ENCODE measurements around the gene NDUFB6. TPM values are rescaled to one million over a fixed set of nuclear protein-coding genes. Genes with fewer than 3 reads are reported as not detected.

Gene NDUFB6
- total and polyA plus RNA-seq, 9 of the 15 experiments (the other 6 are each of a cell fraction or from before 2014, with no cell fraction given): 26.5 to 88.1 (median 64.0) TPM

DNA sequence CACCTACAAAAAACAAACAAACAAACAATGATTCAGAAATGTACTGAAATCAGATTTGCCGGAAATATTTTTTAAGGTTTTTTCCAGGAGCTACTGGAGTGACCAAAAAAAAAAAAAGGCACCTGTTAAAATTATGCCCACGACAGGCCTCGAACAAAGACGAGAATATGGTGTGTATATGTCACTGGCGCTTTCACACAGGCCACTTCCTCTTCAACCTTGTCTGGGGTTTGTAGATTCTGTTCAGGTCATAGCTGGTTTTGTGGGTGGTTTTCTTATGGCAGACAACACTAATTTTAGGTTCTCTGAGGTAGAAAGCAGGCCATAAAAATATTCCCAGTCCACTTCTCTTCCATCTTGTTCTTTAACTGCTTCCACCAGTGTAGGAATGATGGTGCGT is 7.0 kb downstream of the NDUFB6 start (continued):
- TF ChIP-seq ILK (tag; IDR thresholded peaks at IDR 0.05; ENCODE audit: borderline replicate concordance, low read depth) (no peak), NFXL1 (CRISPR knock-in tag; IDR thresholded peaks at IDR 0.05) (no peak), RBM15 (IDR thresholded peaks at IDR 0.05; ENCODE audit: insufficient read depth, low read length) (no peak), ZNF347 (CRISPR knock-in tag; IDR thresholded peaks at IDR 0.05; ENCODE audit: low read depth) (no peak), PRMT5 (CRISPR knock-in tag; IDR thresholded peaks at IDR 0.05) (no peak), ZNF354B (CRISPR knock-in tag; IDR thresholded peaks at IDR 0.05) (no peak), ATF1 (CRISPR knock-in tag; IDR thresholded peaks at IDR 0.05) (no peak), ATF1 (tag; IDR thresholded peaks at IDR 0.05) (no peak)
- TF ChIP-seq, protein P1, sequence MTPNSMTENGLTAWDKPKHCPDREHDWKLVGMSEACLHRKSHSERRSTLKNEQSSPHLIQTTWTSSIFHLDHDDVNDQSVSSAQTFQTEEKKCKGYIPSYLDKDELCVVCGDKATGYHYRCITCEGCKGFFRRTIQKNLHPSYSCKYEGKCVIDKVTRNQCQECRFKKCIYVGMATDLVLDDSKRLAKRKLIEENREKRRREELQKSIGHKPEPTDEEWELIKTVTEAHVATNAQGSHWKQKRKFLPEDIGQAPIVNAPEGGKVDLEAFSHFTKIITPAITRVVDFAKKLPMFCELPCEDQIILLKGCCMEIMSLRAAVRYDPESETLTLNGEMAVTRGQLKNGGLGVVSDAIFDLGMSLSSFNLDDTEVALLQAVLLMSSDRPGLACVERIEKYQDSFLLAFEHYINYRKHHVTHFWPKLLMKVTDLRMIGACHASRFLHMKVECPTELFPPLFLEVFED (CRISPR knock-in tag; conservative IDR thresholded peaks at IDR 0.05): no peak

DNA sequence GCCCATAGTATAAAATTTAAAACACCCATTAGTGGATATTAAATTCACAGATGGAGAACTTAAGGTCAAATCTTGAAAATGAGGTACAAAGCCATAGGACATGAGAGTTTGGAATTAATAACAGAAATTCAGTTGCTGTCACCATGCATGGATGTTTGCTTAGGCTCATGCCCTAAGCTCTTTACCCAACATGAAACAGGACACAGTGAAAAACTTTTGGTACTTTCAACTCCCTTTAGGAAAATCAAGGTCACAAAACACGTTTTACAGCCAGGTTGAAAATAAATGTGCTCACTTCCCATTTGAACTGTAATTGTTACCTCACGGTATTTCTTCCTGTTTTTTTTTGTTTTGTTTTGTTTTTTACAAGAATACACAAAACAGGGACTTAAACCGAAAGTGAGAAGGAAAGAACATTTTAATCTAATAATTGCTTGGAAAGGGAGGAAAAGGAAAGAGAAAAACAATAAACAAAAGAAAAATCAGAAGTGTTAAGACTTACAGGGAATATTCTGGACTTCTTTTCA is 14.5 kb downstream of the NDUFB6 start:
- Histone ChIP-seq H3K4me2 (ENCODE audit: insufficient read depth, low read length) (no peak overlapping the region), H3K9me3 (replicated peaks; ENCODE audit: control insufficient read depth, insufficient read depth, low read depth, low read length) (no peaks in the 10 kb centered on the region), H3K4me1 (replicated peaks in 1 of 2; ENCODE audit: control insufficient read depth in 2 of 2, insufficient read depth in 2 of 2, low read length in 2 of 2) (peaks cover 0 to 17% of the 10 kb centered on the region in 2 experiments; a peak in 2 of 5 replicates), H3K4me3 (no peak overlapping the region), H3K27ac (ENCODE audit: extremely low read depth, low read depth, low read length) (no peak overlapping the region), H2AFZ (ENCODE audit: low read depth, low read length) (no peak overlapping the region), H3K9ac (ENCODE audit: insufficient read depth in 1 of 2, low read depth in 2 of 2, low read length in 2 of 2) (no peak overlapping the region), H3K79me2 (ENCODE audit: control insufficient read depth, insufficient read depth, low read length) (peaks cover 26% of the 10 kb centered on the region), H3K36me3 (ENCODE audit: control insufficient read depth, insufficient read depth, low read length) (peaks cover 9% of the 10 kb centered on the region; the same call in 1 of the 3 replicates), H3K9me1 (ENCODE audit: control insufficient read depth, insufficient read depth, low read length) (no peaks in the 10 kb centered on the region), H4K20me1 (replicated peaks; ENCODE audit: control insufficient read depth, insufficient read depth, low read length) (no peaks in the 10 kb centered on the region), H3K27me3 (ENCODE audit: control insufficient read depth in 2 of 2, insufficient read depth in 2 of 2, low read length in 2 of 2) (no peaks in the 10 kb centered on the region)
- BruUV-seq (replicated peaks): no TSS peak
- in situ Hi-C loops (cut with MboI) (loop anchor here (25.0 kb wide), 1 partner anchor 679 kb away; the partner anchor contains the start of gene SPINK4), intact Hi-C loops (cut with micrococcal nuclease) (no loop called here)
- no peak for ATAC-seq
- no peak for FAIRE-seq
- ChIA-PET CTCF (ENCODE audit: low intra/inter-chr PET ratio) (no interaction called here), POLR2A (interaction anchor here (0.8 to 1.0 kb wide), 2 partner anchors 8 to 14 kb away, joined by 3 to 4 read pairs; no protein-coding TSS in a partner anchor)
- WGBS (ENCODE audit: insufficient coverage, low coverage, missing lambda C conversion rate): 50% methylated on average over 2 of the region's 3 CpGs
- no peak for DNase-seq (ENCODE audit: extremely low read depth in 1 of 4, low spot score in 3 of 4)
- TF ChIP-seq XRCC5 (IDR thresholded peaks at IDR 0.05; ENCODE audit: low read depth, low read length): no peak
- TF ChIP-seq TFAM (CRISPR knock-in tag; conservative IDR thresholded peaks at IDR 0.05): no peak
- TF ChIP-seq, protein P2, sequence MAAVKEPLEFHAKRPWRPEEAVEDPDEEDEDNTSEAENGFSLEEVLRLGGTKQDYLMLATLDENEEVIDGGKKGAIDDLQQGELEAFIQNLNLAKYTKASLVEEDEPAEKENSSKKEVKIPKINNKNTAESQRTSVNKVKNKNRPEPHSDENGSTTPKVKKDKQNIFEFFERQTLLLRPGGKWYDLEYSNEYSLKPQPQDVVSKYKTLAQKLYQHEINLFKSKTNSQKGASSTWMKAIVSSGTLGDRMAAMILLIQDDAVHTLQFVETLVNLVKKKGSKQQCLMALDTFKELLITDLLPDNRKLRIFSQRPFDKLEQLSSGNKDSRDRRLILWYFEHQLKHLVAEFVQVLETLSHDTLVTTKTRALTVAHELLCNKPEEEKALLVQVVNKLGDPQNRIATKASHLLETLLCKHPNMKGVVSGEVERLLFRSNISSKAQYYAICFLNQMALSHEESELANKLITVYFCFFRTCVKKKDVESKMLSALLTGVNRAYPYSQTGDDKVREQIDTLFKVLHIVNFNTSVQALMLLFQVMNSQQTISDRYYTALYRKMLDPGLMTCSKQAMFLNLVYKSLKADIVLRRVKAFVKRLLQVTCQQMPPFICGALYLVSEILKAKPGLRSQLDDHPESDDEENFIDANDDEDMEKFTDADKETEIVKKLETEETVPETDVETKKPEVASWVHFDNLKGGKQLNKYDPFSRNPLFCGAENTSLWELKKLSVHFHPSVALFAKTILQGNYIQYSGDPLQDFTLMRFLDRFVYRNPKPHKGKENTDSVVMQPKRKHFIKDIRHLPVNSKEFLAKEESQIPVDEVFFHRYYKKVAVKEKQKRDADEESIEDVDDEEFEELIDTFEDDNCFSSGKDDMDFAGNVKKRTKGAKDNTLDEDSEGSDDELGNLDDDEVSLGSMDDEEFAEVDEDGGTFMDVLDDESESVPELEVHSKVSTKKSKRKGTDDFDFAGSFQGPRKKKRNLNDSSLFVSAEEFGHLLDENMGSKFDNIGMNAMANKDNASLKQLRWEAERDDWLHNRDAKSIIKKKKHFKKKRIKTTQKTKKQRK (IDR thresholded peaks at IDR 0.05; ENCODE audit: borderline replicate concordance, low read depth, low read length): no peak
- no peak for TF ChIP-seq PHF20 (IDR thresholded peaks at IDR 0.05; ENCODE audit: partially characterized antibody)
- TF ChIP-seq SNRNP70 (optimal IDR thresholded peaks at IDR 0.05; ENCODE audit: low read depth, low read length): no peak
- TF ChIP-seq ZNF668 (CRISPR knock-in tag; IDR thresholded peaks at IDR 0.05): no peak
- TF ChIP-seq MTF1 (CRISPR knock-in tag; IDR thresholded peaks at IDR 0.05; ENCODE audit: borderline replicate concordance): no peak
- TF ChIP-seq SIX5 (IDR thresholded peaks at IDR 0.05; ENCODE audit: borderline replicate concordance in 1 of 2, insufficient read depth in 1 of 2, low read depth in 1 of 2, low read length in 2 of 2): no peak
- TF ChIP-seq L3MBTL2 (IDR thresholded peaks at IDR 0.05): no peak
- no peak for TF ChIP-seq FUS (optimal IDR thresholded peaks at IDR 0.05; ENCODE audit: low read depth, low read length)
